HEK293 (cell line): ENCODE results near the gene SLC46A2.

ENCODE experiments used
- CTCF ChIA-PET: fragments of 350-600 bp; formaldehyde crosslinking; extraction: SDS; loops from one replicate; lab custom pipeline; 2021; ENCODE audit warnings: antibody characterized with exemption; lab: Yijun Ruan, JAX
- POLR2A ChIA-PET: fragments of 300-600 bp; formaldehyde crosslinking; extraction: SDS; loops from one replicate; lab custom pipeline; 2020; ENCODE audit warnings: antibody characterized with exemption, inconsistent platforms; lab: Yijun Ruan, JAX
- H3K27ac ChIP-seq: fragments of 200-500 bp; sonication (Bioruptor generic); 2 replicates; pipeline ENCODE4 v1.5.1; 2014; ENCODE audit warnings: low read depth, low read length, control low read depth, inconsistent platforms; ENCODE audit errors: extremely low read depth
- H3K36me3 ChIP-seq, 2 experiments: fragments of 200-500 bp in 1 of 2; sonication (Bioruptor generic) in 1 of 2; 1 replicate in 1 of 2; 2 replicates in 1 of 2; pipeline ENCODE4 v1.5.1; 2014 to 2017; ENCODE audit warnings: inconsistent platforms in 2 of 2, low read length in 2 of 2; ENCODE audit not compliant: control insufficient read depth in 2 of 2, insufficient read depth in 1 of 2
- H3K4me1 ChIP-seq: fragments of 200-500 bp; sonication (Bioruptor generic); 2 replicates; pipeline ENCODE4 v1.5.1; 2014; ENCODE audit warnings: mild to moderate bottlenecking, low read length, inconsistent platforms; ENCODE audit not compliant: control insufficient read depth, insufficient read depth
- H3K4me3 ChIP-seq: 2 replicates; pipeline ENCODE4 v1.5.1; 2011; ENCODE audit warnings: low read depth, mild to moderate bottlenecking, control low read depth, low read length, moderate library complexity
- H3K9me3 ChIP-seq: fragments of 200-500 bp; sonication (Bioruptor generic); 2 replicates; pipeline ENCODE4 v1.5.1; 2014; ENCODE audit warnings: low read depth, low read length, inconsistent platforms; ENCODE audit not compliant: control insufficient read depth, insufficient read depth
- BCL6B ChIP-seq: fragments of 450-650 bp; formaldehyde crosslinking; IDR thresholded peaks from 2 replicates; pipeline ENCODE4 v1.5.1; 2017; ENCODE audit warnings: missing biosample characterization, missing genetic modification characterization
- GLIS2 ChIP-seq: fragments of 450-650 bp; formaldehyde crosslinking; IDR thresholded peaks from 2 replicates; pipeline ENCODE4 v1.5.1; 2016; ENCODE audit warnings: missing biosample characterization, missing genetic modification characterization
- KLF9 ChIP-seq: fragments of 450-650 bp; formaldehyde crosslinking; IDR thresholded peaks from 2 replicates; pipeline ENCODE4 v1.5.1; 2016; ENCODE audit warnings: missing biosample characterization, missing genetic modification characterization, low read depth
- MEIS1 ChIP-seq: sonication (generic); formaldehyde crosslinking; IDR thresholded peaks from 2 replicates; pipeline ENCODE4 v1.8.1; 2022; ENCODE audit warnings: missing genetic modification reagents, mild to moderate bottlenecking, borderline replicate concordance
- OVOL3 ChIP-seq: fragments of 450-650 bp; formaldehyde crosslinking; IDR thresholded peaks from 2 replicates; pipeline ENCODE4 v1.5.1; 2016; ENCODE audit warnings: missing biosample characterization, missing genetic modification characterization
- SCRT2 ChIP-seq: fragments of 450-650 bp; formaldehyde crosslinking; IDR thresholded peaks from 2 replicates; pipeline ENCODE4 v1.5.1; 2016; ENCODE audit warnings: missing biosample characterization, missing genetic modification characterization
- ZBTB11 ChIP-seq: fragments of 450-650 bp; formaldehyde crosslinking; conservative IDR thresholded peaks from 2 replicates; pipeline ENCODE4 v1.5.1; 2016; ENCODE audit warnings: low read depth, missing biosample characterization, missing genetic modification characterization
- ZBTB21 ChIP-seq: fragments of 450-650 bp; formaldehyde crosslinking; IDR thresholded peaks from 2 replicates; pipeline ENCODE4 v1.5.1; 2017; ENCODE audit warnings: missing biosample characterization, missing genetic modification characterization
- ZBTB48 ChIP-seq: fragments of 450-650 bp; formaldehyde crosslinking; IDR thresholded peaks from 2 replicates; pipeline ENCODE4 v1.5.1; 2016; ENCODE audit warnings: missing biosample characterization, missing genetic modification characterization
- ZBTB6 ChIP-seq: fragments of 450-650 bp; formaldehyde crosslinking; IDR thresholded peaks from 2 replicates; pipeline ENCODE4 v1.5.1; 2017; ENCODE audit warnings: missing biosample characterization, missing genetic modification characterization
- ZNF16 ChIP-seq: fragments of 450-650 bp; formaldehyde crosslinking; IDR thresholded peaks from 2 replicates; pipeline ENCODE4 v1.5.1; 2016; ENCODE audit warnings: low read depth, missing biosample characterization, missing genetic modification characterization
- ZNF169 ChIP-seq: fragments of 450-650 bp; formaldehyde crosslinking; IDR thresholded peaks from 2 replicates; pipeline ENCODE4 v1.5.1; 2016; ENCODE audit warnings: missing biosample characterization, missing genetic modification characterization
- ZNF174 ChIP-seq: fragments of 450-650 bp; formaldehyde crosslinking; IDR thresholded peaks from 2 replicates; pipeline ENCODE4 v1.5.0; 2017; ENCODE audit warnings: missing biosample characterization, mild to moderate bottlenecking, missing genetic modification characterization
- ZNF202 ChIP-seq: fragments of 450-650 bp; formaldehyde crosslinking; IDR thresholded peaks from 2 replicates; pipeline ENCODE4 v1.5.1; 2016; ENCODE audit warnings: missing biosample characterization, missing genetic modification characterization, borderline replicate concordance
- ZNF214 ChIP-seq: fragments of 450-650 bp; formaldehyde crosslinking; IDR thresholded peaks from 2 replicates; pipeline ENCODE4 v1.5.1; 2017; ENCODE audit warnings: missing biosample characterization, mild to moderate bottlenecking, missing genetic modification characterization, borderline replicate concordance
- ZNF266 ChIP-seq: fragments of 450-650 bp; formaldehyde crosslinking; IDR thresholded peaks from 2 replicates; pipeline ENCODE4 v1.5.1; 2016; ENCODE audit warnings: missing biosample characterization, missing genetic modification characterization, low read depth
- ZNF354C ChIP-seq: fragments of 450-650 bp; formaldehyde crosslinking; IDR thresholded peaks from 2 replicates; pipeline ENCODE4 v1.5.1; 2016; ENCODE audit warnings: missing biosample characterization, missing genetic modification characterization, low read depth, borderline replicate concordance
- ZNF398 ChIP-seq: fragments of 450-650 bp; formaldehyde crosslinking; IDR thresholded peaks from 2 replicates; pipeline ENCODE4 v1.5.1; 2017; ENCODE audit warnings: missing biosample characterization, missing genetic modification characterization
- ZNF416 ChIP-seq: fragments of 450-650 bp; formaldehyde crosslinking; IDR thresholded peaks from 2 replicates; pipeline ENCODE4 v1.5.1; 2016; ENCODE audit warnings: missing biosample characterization, missing genetic modification characterization
- ZNF561 ChIP-seq: fragments of 450-650 bp; IDR thresholded peaks from 2 replicates; pipeline ENCODE4 v1.5.1; 2018; ENCODE audit warnings: missing biosample characterization, missing genetic modification characterization, borderline replicate concordance
- ZNF610 ChIP-seq: fragments of 450-650 bp; formaldehyde crosslinking; IDR thresholded peaks from 2 replicates; pipeline ENCODE4 v1.5.1; 2016; ENCODE audit warnings: missing biosample characterization, missing genetic modification characterization, borderline replicate concordance
- ZNF629 ChIP-seq: fragments of 450-650 bp; formaldehyde crosslinking; IDR thresholded peaks from 2 replicates; pipeline ENCODE4 v1.5.1; 2017; ENCODE audit warnings: missing biosample characterization, missing genetic modification characterization
- ZNF664 ChIP-seq: fragments of 450-650 bp; formaldehyde crosslinking; IDR thresholded peaks from 2 replicates; pipeline ENCODE4 v1.5.1; 2016; ENCODE audit warnings: missing biosample characterization, missing genetic modification characterization
- ZNF677 ChIP-seq: fragments of 450-650 bp; IDR thresholded peaks from 2 replicates; pipeline ENCODE4 v1.5.0; 2018; ENCODE audit warnings: missing biosample characterization, mild to moderate bottlenecking, missing genetic modification characterization, moderate library complexity
- ZNF747 ChIP-seq: fragments of 450-650 bp; formaldehyde crosslinking; IDR thresholded peaks from 2 replicates; pipeline ENCODE4 v1.5.1; 2016; ENCODE audit warnings: missing biosample characterization, missing genetic modification characterization
- ZNF776 ChIP-seq: fragments of 450-650 bp; formaldehyde crosslinking; IDR thresholded peaks from 2 replicates; pipeline ENCODE4 v1.5.0; 2017; ENCODE audit warnings: missing biosample characterization, missing genetic modification characterization, borderline replicate concordance
- ZNF837 ChIP-seq: fragments of 450-650 bp; formaldehyde crosslinking; IDR thresholded peaks from 2 replicates; pipeline ENCODE4 v1.5.1; 2016; ENCODE audit warnings: missing biosample characterization, missing genetic modification characterization

The SLC46A2 gene

GRCh38 chr9:112860451-112860850 is 30.2 kb downstream of the SLC46A2 start (continued):
- TF ChIP-seq ZNF677 (tag by site-specific recombination) (no peak), ZNF561 (no peak)

- CTCF ChIA-PET, result no interaction called here
- no peaks in the 10 kb centered on the region for H3K9me3 ChIP-seq
- H3K36me3 ChIP-seq, result peaks cover 0 to 15% of the 10 kb centered on the region in 2 experiments; a peak in 1 of 3 replicates
- no peak overlapping the region for H3K27ac ChIP-seq
- H3K4me3 ChIP-seq, result no peak overlapping the region
- TF ChIP-seq ZNF610 (tag by site-specific recombination) (no peak), SCRT2 (tag by site-specific recombination) (no peak), ZNF202 (tag by site-specific recombination) (no peak), OVOL3 (tag by site-specific recombination) (no peak), ZNF837 (no peak), ZBTB21 (tag by site-specific recombination) (no peak), ZNF169 (tag by site-specific recombination) (no peak), ZNF664 (no peak), MEIS1 (CRISPR knock-in tag) (no peak), ZNF174 (tag by site-specific recombination) (no peak), ZBTB6 (tag by site-specific recombination) (no peak), ZNF266 (no peak), GLIS2 (tag by site-specific recombination) (no peak)
- POLR2A ChIA-PET, result no interaction called here
- no peaks in the 10 kb centered on the region for H3K4me1 ChIP-seq
These were observed 32.0 kb downstream of the SLC46A2 start for GRCh38 chr9:112858625-112859147.

GRCh38 chr9:112858005-112858404 is 32.7 kb downstream of the SLC46A2 start:
- CTCF ChIA-PET, result interaction anchor here (2.9 kb wide), 1 partner anchor 12 kb away, joined by 14 read pairs; no protein-coding TSS in a partner anchor
- TF ChIP-seq KLF9 (tag by site-specific recombination), result no peak
- no peak for TF ChIP-seq ZNF610 (tag by site-specific recombination)
- TF ChIP-seq ZNF354C (tag by site-specific recombination), result no peak
- no peak for TF ChIP-seq ZNF629 (tag by site-specific recombination)
- no peak for TF ChIP-seq ZNF398 (tag by site-specific recombination)
- TF ChIP-seq ZNF776 (tag by site-specific recombination), result no peak
- TF ChIP-seq ZNF416, result no peak
- no peak for TF ChIP-seq ZNF837
- TF ChIP-seq ZNF214 (tag by site-specific recombination), result no peak
- TF ChIP-seq ZNF16 (tag by site-specific recombination), result no peak
- no peak for TF ChIP-seq ZBTB48
- TF ChIP-seq ZNF747 (tag by site-specific recombination), result no peak
- TF ChIP-seq BCL6B, result no peak
- TF ChIP-seq ZBTB11 (tag by site-specific recombination), result no peak
- Histone ChIP-seq H3K4me1 (no peaks in the 10 kb centered on the region), H3K27ac (no peak overlapping the region), H3K4me3 (no peak overlapping the region), H3K36me3 (peaks cover 0 to 18% of the 10 kb centered on the region in 2 experiments; a peak in 1 of 3 replicates), H3K9me3 (no peaks in the 10 kb centered on the region)
- POLR2A ChIA-PET, result no interaction called here
